Body of pancreas (tissue), 4 donors: Measurements from ENCODE around the gene FAM222A.

Experiments
- CTCF ChIP-seq, 7 experiments: fragments of 450-650 bp in 4 of 7; fragments of 200-600 bp in 3 of 7; sonication (generic) in 3 of 7; IDR thresholded peaks; one replicate each; pipeline ENCODE4 v1.5.1; 2016 to 2019; ENCODE audit warnings: antibody characterized with exemption in 7 of 7
- POLR2A ChIP-seq, 3 donors: fragments of 450-650 bp; IDR thresholded peaks; one replicate each; pipeline ENCODE4 v1.6.1; 2016; ENCODE audit warnings: antibody characterized with exemption in 3 of 3, mild to moderate bottlenecking in 2 of 3

- TF ChIP-seq POLR2A (IDR thresholded peaks at IDR 0.05): no peak
- TF ChIP-seq CTCF (IDR thresholded peaks at IDR 0.05): no peak
Measured at GRCh38 chr12:109740694-109741245, 27.1 kb downstream of the FAM222A start.
